Measurements from ENCODE around the gene SIKE1.
"Not testable (repeated sequence)": the region's sequence is repeated elsewhere in the genome, so short reads cannot be mapped to it uniquely, and the experiment has no call there.

GRCh38 chr1:114786440-114786839 lies 6.0 kb upstream of the SIKE1 start:
- TF ChIP-seq EZH2phosphoT487 (IDR thresholded peaks at IDR 0.05; ENCODE audit: low read depth, severe bottlenecking, unreplicated experiment); CTCF (IDR thresholded peaks at IDR 0.05; ENCODE audit: poor library complexity): not testable (repeated sequence)

All from hepatocyte (in vitro differentiated cells).